H54 (cell line): Measurements from ENCODE around the gene DLGAP1.

Source experiments
- DNase-seq: peaks from one replicate; pipeline ENCODE4 v3.0.0; 2011; ENCODE audit warnings: low spot score, mixed read lengths; ENCODE audit not compliant: insufficient read length
- FAIRE-seq: peaks from 3 replicates; lab custom pipeline; 2011; peaks lifted over from hg19 to GRCh38; lab: Jason Lieb, UNC
- POLR2A ChIP-seq: IDR thresholded peaks from 2 replicates; pipeline ENCODE4 v1.6.1; 2011; ENCODE audit warnings: low read depth, mild to moderate bottlenecking, low read length

Gene DLGAP1

DNA sequence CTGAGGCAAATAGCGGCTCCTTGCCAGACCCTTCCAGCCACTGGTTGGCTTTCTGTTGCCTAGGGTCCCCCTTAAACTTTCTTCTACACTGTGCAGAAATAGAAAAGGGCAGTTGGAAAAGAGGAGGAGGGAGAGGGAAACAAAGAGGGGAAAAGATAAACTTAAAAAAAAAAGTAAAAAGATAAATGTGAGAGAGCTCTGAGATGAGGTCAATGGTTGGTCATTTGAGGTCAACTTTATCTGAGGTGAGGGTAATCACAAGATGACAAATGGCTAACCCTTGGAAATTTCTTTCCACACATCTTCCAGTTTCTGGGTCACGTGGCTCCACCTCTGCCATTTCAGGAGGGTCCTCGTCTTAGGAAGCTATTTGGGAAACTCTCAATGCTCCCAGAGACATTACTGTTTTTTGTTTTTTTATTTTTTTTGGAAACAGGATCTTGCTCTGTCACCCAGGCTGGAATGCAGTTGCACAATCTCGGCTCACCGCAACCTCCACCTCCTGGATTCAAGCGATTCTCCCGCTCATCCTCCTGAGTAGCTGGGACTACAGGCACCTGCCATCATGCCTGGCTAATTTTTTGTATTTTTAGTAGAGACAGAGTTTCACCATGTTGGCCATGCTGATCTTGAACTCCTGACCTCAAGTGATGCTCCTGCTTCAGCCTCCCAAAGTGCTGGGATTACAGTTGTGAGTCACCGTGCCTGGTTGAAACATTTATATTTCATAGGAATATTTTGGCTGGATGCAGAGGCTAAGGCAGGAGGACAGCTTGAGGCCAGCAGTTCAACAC is 805.3 kb downstream of the DLGAP1 start:
- TF ChIP-seq POLR2A = no peak
- DNase-seq (peak; percentile 47), FAIRE-seq (peak; percentile 43)

GRCh38 chr18:3649135-3649632 is 805.9 kb downstream of the DLGAP1 start:
- TF ChIP-seq POLR2A = no peak
- FAIRE-seq (no peak), DNase-seq (no peak)

GRCh38 chr18:3648641-3649040 is 806.5 kb downstream of the DLGAP1 start:
- FAIRE-seq (peak; percentile 20), DNase-seq (no peak)
- no peak for TF ChIP-seq POLR2A

- FAIRE-seq (peak; percentile 43), DNase-seq (no peak)
- no peak for TF ChIP-seq POLR2A
Measured at GRCh38 chr18:3648200-3648599, 806.9 kb downstream of the DLGAP1 start.

DNA sequence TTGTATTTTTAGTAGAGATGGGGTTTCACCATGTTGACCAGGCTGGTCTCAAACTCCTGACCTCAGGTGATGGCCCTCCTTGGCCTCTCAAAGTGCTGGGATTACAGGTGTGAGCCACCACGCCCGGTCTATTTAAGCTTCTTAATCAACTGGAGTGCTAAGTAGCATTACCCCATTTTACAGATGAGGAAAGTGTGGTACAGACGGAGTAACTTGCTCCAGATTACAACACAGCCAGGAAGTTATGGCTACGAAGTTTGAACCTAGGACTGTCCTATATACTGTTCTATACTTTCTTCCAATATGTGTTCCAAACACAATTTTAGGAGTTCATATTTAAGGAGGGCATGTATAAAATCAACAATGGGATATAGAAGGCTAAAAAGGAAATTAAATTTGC is 807.5 kb downstream of the DLGAP1 start:
- DNase-seq = no peak
- TF ChIP-seq POLR2A = no peak
- no peak for FAIRE-seq

- no peak for TF ChIP-seq POLR2A
- no peak for FAIRE-seq
- DNase-seq = no peak
Measured at GRCh38 chr18:3645384-3646156, 809.5 kb downstream of the DLGAP1 start.

DNA sequence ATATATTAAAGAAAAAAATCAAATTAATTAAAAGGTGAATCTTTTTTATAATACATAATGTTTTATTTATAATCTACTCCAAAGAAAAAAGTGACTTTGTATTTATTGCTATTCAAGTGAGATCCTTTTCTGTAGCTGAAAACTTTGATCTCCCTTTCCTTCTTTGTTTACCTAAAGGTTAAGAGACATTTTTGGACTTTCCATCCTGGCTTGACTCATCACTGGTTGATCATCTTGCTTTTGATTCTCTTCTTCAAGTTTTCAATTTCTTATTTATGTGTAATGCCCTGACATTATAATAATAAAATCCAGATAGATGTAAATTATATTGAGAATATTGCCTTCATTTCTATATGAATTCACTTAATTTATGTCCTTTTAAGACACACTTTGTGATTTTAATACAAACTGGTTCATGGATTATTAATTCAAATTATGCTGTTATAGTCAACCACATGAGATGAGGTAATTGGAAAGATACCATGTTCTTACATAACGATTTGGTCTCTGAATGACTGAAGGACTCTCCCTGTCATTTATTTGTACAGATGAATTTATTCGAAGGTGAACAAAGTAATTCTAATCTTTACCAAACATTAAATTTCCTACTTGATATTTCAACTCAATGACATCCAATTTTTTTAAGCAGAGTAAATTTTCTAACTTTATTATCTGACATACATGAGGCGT is 820.7 kb downstream of the DLGAP1 start:
- DNase-seq (no peak), FAIRE-seq (no peak)
- TF ChIP-seq POLR2A = no peak

GRCh38 chr18:3631887-3632286 is 823.2 kb downstream of the DLGAP1 start:
- TF ChIP-seq POLR2A = no peak
- DNase-seq (no peak), FAIRE-seq (no peak)

DNA sequence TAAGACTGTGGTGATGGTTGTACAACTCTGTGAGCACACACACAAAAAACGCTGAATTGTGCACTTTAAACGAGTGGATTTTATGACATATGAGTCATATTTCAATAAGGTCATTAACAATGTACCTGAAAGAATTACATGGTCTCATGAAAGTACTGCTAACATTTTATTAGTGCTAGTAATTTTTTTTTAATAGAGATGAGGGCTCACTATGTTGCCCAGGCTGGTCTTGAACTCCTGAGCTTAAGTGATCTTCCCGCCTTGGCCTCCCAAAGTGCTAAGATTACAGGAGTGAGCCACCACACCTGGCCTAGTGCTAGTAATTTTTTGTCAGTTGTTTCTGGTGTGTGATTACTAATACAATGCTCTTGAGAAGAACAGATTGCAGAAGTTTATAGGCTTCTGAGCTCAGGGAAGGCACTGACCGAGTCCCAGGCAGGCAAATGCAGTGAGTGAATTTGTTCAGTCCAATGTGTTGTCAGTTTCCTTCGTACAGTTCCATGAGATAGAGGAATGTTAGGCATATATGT is 828.1 kb downstream of the DLGAP1 start:
- DNase-seq = no peak
- TF ChIP-seq POLR2A = no peak
- FAIRE-seq = no peak

DNA sequence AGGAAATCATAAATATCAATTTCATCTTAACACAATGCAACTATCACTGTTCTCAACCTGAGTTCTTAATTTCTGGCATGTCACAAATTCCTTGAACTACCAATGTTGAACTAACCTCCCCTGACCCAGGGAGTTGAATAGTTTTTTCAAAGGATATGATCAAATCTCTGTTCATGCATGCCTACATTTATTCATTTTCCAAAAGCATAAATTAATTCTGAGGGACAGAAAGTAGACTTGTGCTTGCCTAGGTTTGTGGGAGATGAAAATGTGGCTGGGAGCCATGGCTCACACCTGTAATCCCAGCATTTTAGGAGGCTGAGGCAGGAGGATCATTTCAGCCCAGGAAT is 829.4 kb downstream of the DLGAP1 start:
- no peak for FAIRE-seq
- DNase-seq = no peak
- TF ChIP-seq POLR2A = no peak

GRCh38 chr18:3624935-3625741 is 830.0 kb downstream of the DLGAP1 start:
- peak; percentile 59 for DNase-seq
- no peak for TF ChIP-seq POLR2A
- peak; percentile 75 for FAIRE-seq

GRCh38 chr18:3624546-3624934 is 830.6 kb downstream of the DLGAP1 start:
- FAIRE-seq (no peak), DNase-seq (no peak)
- no peak for TF ChIP-seq POLR2A
